Omental fat pad (tissue), 4 donors: Measurements from ENCODE around the gene MNAT1. TPM values are rescaled to one million over a fixed set of nuclear protein-coding genes. Genes with fewer than 3 reads are reported as not detected.

Experiments used
- ATAC-seq: fragments of 150-250 bp; one replicate; pipeline ENCODE4 v1.9.1; 2016; ENCODE audit warnings: mild to moderate bottlenecking, moderate library complexity; ENCODE audit not compliant: low FRiP score
- DNase-seq: peaks from one replicate; pipeline ENCODE4 v3.0.0-alpha.2; 2019; ENCODE audit warnings: low spot score
- CTCF ChIP-seq, 3 donors: fragments of 450-650 bp; IDR thresholded peaks; one replicate each; pipeline ENCODE4 v1.5.1; 2016 to 2017; ENCODE audit warnings: antibody characterized with exemption in 3 of 3, mild to moderate bottlenecking in 3 of 3, moderate library complexity in 2 of 3
- total RNA-seq, 4 donors: library from RNA; depleted of rRNA; stranded (reverse); fragments of >200 nt; gene quantifications; one replicate each; pipeline ENCODE4 v1.1.0, GENCODE V29; 2016

MNAT1 gene
- total RNA-seq, 4 donors from 2014 or later, result 20.4 to 35.4 (median 31.3) TPM

DNA sequence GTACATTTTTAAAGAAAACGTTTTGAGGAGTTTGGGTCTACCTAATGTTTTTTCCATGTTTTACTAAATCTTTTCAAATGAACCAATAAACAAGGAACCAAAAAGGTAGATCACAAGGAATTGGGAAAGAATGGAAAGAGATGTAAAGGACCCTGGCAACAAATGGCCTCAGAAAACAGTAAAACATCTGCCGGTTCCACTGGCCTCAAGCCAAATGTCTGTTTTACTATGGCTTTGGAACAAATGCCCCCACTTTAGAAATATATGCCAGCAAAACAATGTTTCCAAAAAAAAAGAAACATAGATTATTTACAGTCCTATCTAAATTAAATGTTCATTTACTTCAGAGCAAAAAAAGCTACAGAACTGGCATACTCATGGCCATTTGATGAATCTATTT lies 243.3 kb downstream of the MNAT1 start:
- DNase-seq (no peak), ATAC-seq (no peak)
- TF ChIP-seq CTCF (IDR thresholded peaks at IDR 0.05), result no peak

DNA sequence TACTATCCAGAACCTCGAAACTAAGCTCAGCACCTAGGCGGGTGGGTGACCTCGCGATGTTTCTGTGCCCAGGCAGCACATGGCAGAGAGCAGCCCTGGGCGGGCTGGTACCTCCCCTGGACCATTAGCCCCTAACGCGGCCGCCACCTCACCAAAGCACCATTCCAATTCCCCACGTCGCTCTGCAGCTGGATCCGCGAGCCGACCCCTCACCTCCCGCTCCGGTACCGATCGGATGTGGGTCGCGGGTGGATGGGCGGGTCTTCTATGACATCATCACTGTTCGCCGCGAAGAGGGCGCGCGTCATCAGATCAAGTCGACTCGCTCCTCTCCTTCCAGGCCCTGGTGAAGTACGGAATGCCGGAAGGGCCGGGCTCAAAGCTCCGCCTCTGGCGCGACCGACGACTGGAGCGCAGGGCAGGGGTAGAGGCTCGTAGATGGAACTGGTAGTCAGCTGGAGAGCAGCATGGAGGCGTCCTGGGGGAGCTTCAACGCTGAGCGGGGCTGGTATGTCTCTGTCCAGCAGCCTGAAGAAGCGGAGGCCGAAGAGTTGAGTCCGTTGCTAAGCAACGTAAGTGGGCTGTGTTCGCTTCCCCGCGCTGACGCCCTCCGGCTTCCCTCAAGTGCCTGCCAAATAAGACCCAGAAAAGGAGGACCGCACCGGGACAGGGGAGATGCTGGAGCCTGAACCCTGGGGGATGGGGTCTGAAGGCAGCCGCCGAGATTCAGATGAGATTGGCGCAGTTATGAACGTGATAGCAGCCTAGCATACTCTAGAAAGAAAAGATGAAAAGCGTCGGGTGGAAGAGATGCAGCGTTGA lies 246.5 kb downstream of the MNAT1 start, which contains the start of the genes SLC38A6 and TRMT5:
Gene SLC38A6, plus strand, starts transcription at position 435 of the 822 bp plus-strand sequence. Its CDS starts 33 bp downstream, at position 468.
Gene TRMT5, minus strand, starts transcription at position 269 of the 822 bp plus-strand sequence. Its CDS starts 106 bp downstream, at position 163.
- ATAC-seq, result peak; percentile 94
- no peak for TF ChIP-seq CTCF (IDR thresholded peaks at IDR 0.05)

DNA sequence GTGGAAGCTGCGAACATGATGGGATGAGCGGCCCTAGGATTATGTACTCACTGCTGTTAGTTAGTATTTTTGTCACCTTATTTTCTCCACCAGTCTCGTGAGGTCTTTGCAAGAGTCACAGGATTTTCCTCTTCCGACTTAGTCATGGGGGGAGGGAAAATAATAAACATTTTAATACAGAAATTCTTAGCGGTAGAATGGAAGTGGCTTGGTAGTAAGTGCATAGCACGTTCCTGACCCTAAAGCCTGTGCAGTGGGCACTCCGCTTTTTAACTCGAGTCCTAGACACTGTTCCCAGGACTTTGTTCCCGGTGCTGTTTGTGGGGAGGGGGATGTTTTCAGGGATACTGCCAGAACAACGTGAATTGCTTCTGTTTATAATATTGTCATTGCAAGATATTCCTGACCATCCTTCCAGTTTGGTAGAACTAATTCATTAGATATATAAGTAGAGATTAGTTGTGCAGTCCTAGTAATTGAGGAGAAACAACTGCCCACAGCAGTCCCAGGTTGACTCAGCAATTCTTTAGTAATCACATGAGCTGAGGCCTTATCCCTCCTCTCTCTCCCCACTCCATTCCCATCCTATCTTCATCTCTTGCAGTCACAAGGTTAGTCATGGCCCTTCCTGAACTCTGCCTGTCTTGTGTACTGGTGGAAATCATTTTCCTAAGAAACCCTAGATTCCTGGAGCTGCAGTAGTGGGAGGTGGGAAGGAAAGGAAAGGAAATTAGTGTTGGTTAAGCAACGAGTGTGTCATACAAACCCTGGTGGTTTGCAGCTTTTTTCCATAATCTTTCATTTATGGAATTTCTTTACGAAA lies 247.3 kb downstream of the MNAT1 start:
- TF ChIP-seq CTCF (IDR thresholded peaks at IDR 0.05), result no peak
- ATAC-seq (peak; percentile 63), DNase-seq (no peak)

More for the DNA sequence above, 246.5 kb downstream of the MNAT1 start, which contains the start of the genes SLC38A6 and TRMT5:
- DNase-seq, result peak; percentile 94

DNA sequence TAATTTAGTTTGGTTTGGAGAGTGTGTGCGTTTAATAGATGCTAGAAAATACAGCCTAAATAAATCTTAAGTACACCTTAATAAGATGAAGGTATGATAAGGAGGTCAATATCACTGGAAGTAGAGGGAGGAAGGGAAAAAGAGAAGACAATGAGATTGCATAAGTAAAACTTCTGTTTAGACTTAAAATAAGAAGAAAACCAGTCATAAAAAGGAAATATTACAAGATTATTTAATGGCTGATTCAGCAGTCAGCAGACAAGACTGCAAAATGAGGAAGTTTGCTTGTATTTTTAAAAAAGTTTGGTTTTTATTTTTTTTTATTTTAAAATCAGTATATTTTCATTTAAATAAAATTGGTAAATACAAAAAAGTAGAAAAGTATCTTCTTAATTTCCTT lies 249.6 kb downstream of the MNAT1 start:
- DNase-seq, result no peak
- no peak for ATAC-seq
- no peak for TF ChIP-seq CTCF (IDR thresholded peaks at IDR 0.05)

GRCh38 chr14:60986500-60986899 lies 251.9 kb downstream of the MNAT1 start:
- DNase-seq (no peak), ATAC-seq (no peak)
- no peak for TF ChIP-seq CTCF (IDR thresholded peaks at IDR 0.05)

GRCh38 chr14:60989599-60989998 lies 255.0 kb downstream of the MNAT1 start:
- ATAC-seq (no peak), DNase-seq (no peak)
- no peak for TF ChIP-seq CTCF (IDR thresholded peaks at IDR 0.05)
